Mesenchymal stem cell (in vitro differentiated cells and primary cell): ENCODE measurements around the gene LIM2.
"Not testable (repeated sequence)": the region's sequence is repeated elsewhere in the genome, so short reads cannot be mapped to it uniquely, and the experiment has no call there.

ENCODE experiments used
- DNase-seq: peaks from one replicate; pipeline ENCODE4 v3.0.0-alpha.2; 2013
- H2AFZ ChIP-seq: one replicate; pipeline ENCODE4 v1.6.1; 2013; ENCODE audit warnings: low read depth, mild to moderate bottlenecking, control low read depth, inconsistent platforms, low read length, moderate library complexity
- H2AK5ac ChIP-seq: 2 replicates; pipeline ENCODE4 v1.6.1; 2013; ENCODE audit warnings: low read length, moderate library complexity, mild to moderate bottlenecking, inconsistent platforms; ENCODE audit not compliant: severe bottlenecking
- H2BK120ac ChIP-seq: one replicate; pipeline ENCODE4 v1.6.1; 2013; ENCODE audit warnings: low read depth, mild to moderate bottlenecking, inconsistent platforms, low read length, moderate library complexity
- H2BK12ac ChIP-seq, 2 experiments: one replicate each; pipeline ENCODE4 v1.6.1; 2013; ENCODE audit warnings: inconsistent platforms in 2 of 2, low read length in 2 of 2, mild to moderate bottlenecking in 2 of 2, moderate library complexity in 2 of 2, control low read depth in 1 of 2
- H2BK15ac ChIP-seq: one replicate; pipeline ENCODE4 v1.6.1; 2013; ENCODE audit warnings: mild to moderate bottlenecking, low read depth, inconsistent platforms; ENCODE audit not compliant: poor library complexity, severe bottlenecking
- H2BK5ac ChIP-seq: 2 replicates; pipeline ENCODE4 v1.6.1; 2013; ENCODE audit warnings: low read depth, mild to moderate bottlenecking, low read length, control low read depth, inconsistent platforms; ENCODE audit not compliant: poor library complexity, severe bottlenecking
- H3K14ac ChIP-seq, 2 experiments: one replicate each; pipeline ENCODE4 v1.6.1; 2013; ENCODE audit warnings: inconsistent platforms in 2 of 2, low read length in 2 of 2, control low read depth in 1 of 2, mild to moderate bottlenecking in 1 of 2, moderate library complexity in 1 of 2
- H3K18ac ChIP-seq, 2 experiments: one replicate each; pipeline ENCODE4 v1.6.1; 2013; ENCODE audit warnings: inconsistent platforms in 2 of 2, low read length in 2 of 2, control low read depth in 1 of 2, low read depth in 1 of 2, mild to moderate bottlenecking in 1 of 2
- H3K23ac ChIP-seq, 2 experiments: one replicate each; pipeline ENCODE4 v1.6.1; 2013; ENCODE audit warnings: inconsistent platforms in 2 of 2, low read length in 2 of 2, mild to moderate bottlenecking in 2 of 2, moderate library complexity in 2 of 2, control low read depth in 1 of 2
- H3K27ac ChIP-seq: 2 replicates; pipeline ENCODE4 v1.5.1; 2013; ENCODE audit warnings: mild to moderate bottlenecking, moderate library complexity, low read length, control low read depth, inconsistent platforms; ENCODE audit not compliant: poor library complexity, severe bottlenecking
- H3K27me3 ChIP-seq, 2 experiments: 2 replicates each; pipeline versions ENCODE4 v1.6.1 to v1.7.0; 2013; ENCODE audit warnings: low read length in 2 of 2, mild to moderate bottlenecking in 2 of 2, moderate library complexity in 2 of 2, control low read depth in 1 of 2, inconsistent platforms in 1 of 2; ENCODE audit not compliant: control insufficient read depth in 1 of 2, insufficient read depth in 1 of 2
- H3K36me3 ChIP-seq, 2 experiments: 2 replicates each; pipeline versions ENCODE4 v1.6.1 to v1.7.0; 2013; ENCODE audit warnings: low read length in 2 of 2, control low read depth in 1 of 2, inconsistent platforms in 1 of 2, low read depth in 1 of 2, mild to moderate bottlenecking in 1 of 2; ENCODE audit not compliant: insufficient read depth in 2 of 2, control insufficient read depth in 1 of 2
- H3K4ac ChIP-seq, 2 experiments: one replicate each; pipeline ENCODE4 v1.6.1; 2013; ENCODE audit warnings: inconsistent platforms in 2 of 2, low read length in 2 of 2, mild to moderate bottlenecking in 2 of 2, moderate library complexity in 2 of 2, control low read depth in 1 of 2, low read depth in 1 of 2
- H3K4me1 ChIP-seq: 2 replicates; pipeline ENCODE4 v1.6.1; 2013; ENCODE audit warnings: low read depth, low read length, control low read depth; ENCODE audit not compliant: control insufficient read depth, insufficient read depth
- H3K4me2 ChIP-seq: 2 replicates; pipeline ENCODE4 v1.6.1; 2013; ENCODE audit warnings: low read length, mild to moderate bottlenecking, inconsistent platforms; ENCODE audit not compliant: poor library complexity, severe bottlenecking
- H3K4me3 ChIP-seq, 2 experiments: 2 replicates each; pipeline versions ENCODE4 v1.5.1 to v1.7.0; 2013; ENCODE audit warnings: low read length in 2 of 2, mild to moderate bottlenecking in 2 of 2, control low read depth in 1 of 2, low read depth in 1 of 2; ENCODE audit not compliant: insufficient read depth in 1 of 2
- H3K79me1 ChIP-seq: replicated peaks from 2 replicates; pipeline ENCODE4 v1.6.1; 2013; ENCODE audit warnings: mild to moderate bottlenecking, control low read depth, low read length, inconsistent platforms; ENCODE audit not compliant: poor library complexity, severe bottlenecking
- H3K9ac ChIP-seq: 2 replicates; pipeline ENCODE4 v1.7.0; 2013; ENCODE audit warnings: mild to moderate bottlenecking, low read length, moderate library complexity
- H3K9me3 ChIP-seq: 2 replicates; pipeline ENCODE4 v1.7.0; 2013; ENCODE audit warnings: mild to moderate bottlenecking, low read length; ENCODE audit not compliant: control insufficient read depth
- H4K8ac ChIP-seq: one replicate; pipeline ENCODE4 v1.6.1; 2013; ENCODE audit warnings: inconsistent platforms, mild to moderate bottlenecking, low read length, moderate library complexity
- H4K91ac ChIP-seq: one replicate; pipeline ENCODE4 v1.6.1; 2013; ENCODE audit warnings: mild to moderate bottlenecking, low read length, inconsistent platforms
- WGBS: methylation state at CpG from one replicate; pipeline ENCODE4 v1.1.7; 2013; ENCODE audit warnings: mixed read lengths; 5-methylcytosine and 5-hydroxymethylcytosine counted together

Gene LIM2

DNA sequence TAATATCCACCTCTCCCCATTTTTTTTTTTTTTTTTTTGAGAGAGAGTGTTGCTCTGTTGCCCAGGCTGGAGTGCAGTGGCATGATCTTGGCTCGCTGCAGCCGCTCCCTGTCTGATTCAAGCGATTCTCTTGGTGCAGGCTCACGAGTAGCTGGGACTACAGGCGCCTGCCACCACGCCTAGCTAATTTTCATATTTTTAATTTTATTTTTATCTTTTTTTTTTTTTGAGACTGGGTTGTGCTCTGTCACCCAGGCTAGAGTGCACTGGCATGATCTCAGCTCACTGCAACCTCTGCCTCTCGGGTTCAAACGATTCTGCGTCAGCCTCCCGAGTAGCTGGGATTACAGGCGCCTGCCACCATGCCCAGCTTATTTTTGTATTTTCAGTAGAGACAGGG, 32.7 kb upstream of the LIM2 start:
- H3K4me1 ChIP-seq, H3K14ac ChIP-seq, H3K9me3 ChIP-seq, H3K18ac ChIP-seq, H4K91ac ChIP-seq, H3K27ac ChIP-seq, H3K9ac ChIP-seq, H3K23ac ChIP-seq, H2AK5ac ChIP-seq, H2BK15ac ChIP-seq, DNase-seq, H3K4me3 ChIP-seq, H3K79me1 ChIP-seq, H2AFZ ChIP-seq, H3K4ac ChIP-seq, H4K8ac ChIP-seq, H2BK12ac ChIP-seq, H2BK120ac ChIP-seq, H3K4me2 ChIP-seq, H3K36me3 ChIP-seq, H2BK5ac ChIP-seq: not testable (repeated sequence)
- WGBS, result 92% methylated on average over 5 of the region's 11 CpGs
- peaks cover 0 to 22% of the 10 kb centered on the region in 2 experiments for H3K27me3 ChIP-seq

DNA sequence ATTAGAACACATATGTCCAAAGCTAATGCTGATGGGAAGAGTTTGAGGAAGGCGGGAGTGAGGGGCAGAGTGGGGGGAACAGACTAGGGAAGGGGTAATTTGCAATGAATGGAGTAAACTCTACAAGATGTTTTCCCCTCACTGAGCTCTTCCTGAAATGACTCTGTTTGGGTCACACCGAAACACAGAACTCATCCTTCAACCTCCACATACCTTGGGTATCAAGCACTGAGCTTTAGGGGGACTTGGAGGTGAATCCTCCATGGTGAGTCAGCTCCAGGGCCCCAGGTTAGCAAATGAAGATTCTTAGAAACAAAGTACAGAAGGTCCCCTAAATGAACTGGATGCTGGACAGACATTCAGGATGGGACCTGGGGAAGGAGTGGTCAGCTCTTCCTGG, 30.9 kb upstream of the LIM2 start:
- no peak overlapping the region for H2BK5ac ChIP-seq
- H3K79me1 ChIP-seq, result no peaks in the 10 kb centered on the region
- peaks cover 0 to 24% of the 10 kb centered on the region in 2 experiments for H3K27me3 ChIP-seq
- H3K27ac ChIP-seq, result no peak overlapping the region
- H3K14ac ChIP-seq, result no peak overlapping the region
- H3K23ac ChIP-seq, result no peak overlapping the region
- DNase-seq, result no peak
- no peaks in the 10 kb centered on the region for H3K4me1 ChIP-seq
- H3K9me3 ChIP-seq, result no peaks in the 10 kb centered on the region
- H3K9ac ChIP-seq, result no peak overlapping the region
- no peak overlapping the region for H3K4ac ChIP-seq
- no peak overlapping the region for H3K4me2 ChIP-seq
- no peak overlapping the region for H2BK120ac ChIP-seq
- H2BK12ac ChIP-seq, result no peak overlapping the region
- H3K4me3 ChIP-seq, result no peak overlapping the region
- WGBS, result no CpG with 5 or more reads among the region's 2 CpGs
- H4K91ac ChIP-seq, result no peak overlapping the region
- H2AFZ ChIP-seq, result no peak overlapping the region
- no peak overlapping the region for H4K8ac ChIP-seq
- H3K36me3 ChIP-seq, result no peaks in the 10 kb centered on the region
- H2BK15ac ChIP-seq, result no peak overlapping the region
- H3K18ac ChIP-seq, result no peak overlapping the region
- H2AK5ac ChIP-seq, result no peak overlapping the region

DNA sequence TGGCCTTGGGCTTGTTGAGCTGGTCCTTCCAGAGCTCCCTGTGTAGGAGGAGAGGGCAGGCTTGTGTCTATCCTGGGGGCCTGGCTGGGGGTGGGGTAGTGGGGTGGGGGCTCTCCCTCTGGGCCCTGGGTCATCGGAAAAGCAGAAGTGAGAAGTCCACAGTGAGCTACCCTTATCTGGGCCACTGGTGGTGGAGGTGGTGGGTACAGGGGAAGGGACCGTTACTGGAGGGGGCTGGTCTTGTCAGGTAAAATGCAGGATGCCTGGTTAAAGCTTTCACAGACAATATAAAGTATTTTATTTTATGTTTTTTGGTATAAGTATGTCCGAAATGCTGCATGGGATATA, 30.0 kb upstream of the LIM2 start:
- H3K9me3 ChIP-seq, result no peaks in the 10 kb centered on the region
- no peak overlapping the region for H2BK120ac ChIP-seq
- H2BK5ac ChIP-seq, result no peak overlapping the region
- no peak overlapping the region for H3K14ac ChIP-seq
- no peak overlapping the region for H3K23ac ChIP-seq
- no peak overlapping the region for H4K91ac ChIP-seq
- H2AK5ac ChIP-seq, result no peak overlapping the region
- no peak overlapping the region for H3K18ac ChIP-seq
- peaks cover 0 to 30% of the 10 kb centered on the region in 2 experiments for H3K27me3 ChIP-seq
- H2BK15ac ChIP-seq, result no peak overlapping the region
- H3K79me1 ChIP-seq, result no peaks in the 10 kb centered on the region
- H3K4me3 ChIP-seq, result no peak overlapping the region
- H3K27ac ChIP-seq, result no peak overlapping the region
- H2BK12ac ChIP-seq, result no peak overlapping the region
- H3K4ac ChIP-seq, result no peak overlapping the region
- no peak overlapping the region for H2AFZ ChIP-seq
- H3K4me1 ChIP-seq, result no peaks in the 10 kb centered on the region
- DNase-seq, result no peak
- H3K4me2 ChIP-seq, result no peak overlapping the region
- WGBS, result 100% methylated on average over 1 of the region's 3 CpGs
- no peaks in the 10 kb centered on the region for H3K36me3 ChIP-seq
- no peak overlapping the region for H3K9ac ChIP-seq
- H4K8ac ChIP-seq, result no peak overlapping the region

DNA sequence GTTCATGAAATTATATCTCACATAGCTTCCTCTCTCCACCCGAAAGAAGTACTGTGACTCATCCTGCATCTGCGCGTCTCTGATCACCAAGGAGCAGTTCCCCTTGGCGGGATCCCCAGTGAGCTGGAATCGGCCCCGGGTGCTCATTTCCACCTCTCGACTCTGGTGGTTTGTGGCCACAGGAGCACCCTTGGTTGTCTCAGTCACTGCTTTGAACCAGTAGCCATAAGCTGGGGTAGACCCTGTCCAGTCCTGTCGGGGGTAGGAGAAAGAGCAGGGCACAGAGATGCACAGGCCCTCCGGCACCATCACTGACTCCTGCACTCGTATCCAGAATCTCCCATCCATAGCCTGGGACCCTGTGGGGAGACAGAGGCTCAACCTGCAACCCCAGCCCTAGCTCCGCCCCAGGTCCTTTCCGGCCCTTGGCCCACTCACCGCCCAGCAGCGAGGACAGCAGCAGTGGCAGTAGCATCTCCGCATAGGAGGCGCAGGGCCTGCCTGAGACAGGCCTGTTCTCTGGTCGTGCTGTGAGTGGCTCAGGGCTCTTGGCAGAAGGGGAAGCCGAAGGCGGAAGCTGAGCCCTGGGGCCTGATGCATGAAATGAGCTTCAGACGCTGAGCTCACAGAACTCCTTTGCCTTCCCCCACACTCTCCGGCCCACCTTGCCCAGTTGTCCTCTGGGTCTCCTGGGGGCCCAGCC, 29.5 kb upstream of the LIM2 start, which contains the start of gene SIGLEC10:
TSS of gene SIGLEC10 (minus strand) at position 536 of the 703 bp plus-strand sequence. CDS start at position 475, 61 bp downstream.
- Histone ChIP-seq H4K8ac (no peak within 1 kb of the TSS), H3K4ac (no peak within 1 kb of the TSS), H3K18ac (no peak within 1 kb of the TSS), H3K9me3 (no peaks in the 10 kb centered on the region), H2AFZ (no peak within 1 kb of the TSS), H3K4me2 (no peak within 1 kb of the TSS), H4K91ac (no peak within 1 kb of the TSS), H2BK12ac (no peak within 1 kb of the TSS), H2BK120ac (no peak within 1 kb of the TSS), H3K23ac (no peak within 1 kb of the TSS), H2BK15ac (no peak within 1 kb of the TSS), H3K4me1 (no peaks in the 10 kb centered on the region), H3K14ac (no peak within 1 kb of the TSS), H3K27me3 (peaks cover 0 to 27% of the 10 kb centered on the region in 2 experiments), H2BK5ac (no peak within 1 kb of the TSS), H3K9ac (no peak within 1 kb of the TSS), H3K4me3 (no peak within 1 kb of the TSS), H3K27ac (no peak within 1 kb of the TSS), H2AK5ac (no peak within 1 kb of the TSS), H3K79me1 (no peaks in the 10 kb centered on the region), H3K36me3 (no peaks in the 10 kb centered on the region)
- DNase-seq, result no peak
- 74% methylated on average over 17 of the region's 21 CpGs for WGBS
